NCI-H345 (cell line): ENCODE data around the gene CMSS1.

Source experiments
- DNase-seq: peaks from one replicate; lab custom pipeline; 2025; lab: John Stamatoyannopoulos, UW

CMSS1 gene

DNA sequence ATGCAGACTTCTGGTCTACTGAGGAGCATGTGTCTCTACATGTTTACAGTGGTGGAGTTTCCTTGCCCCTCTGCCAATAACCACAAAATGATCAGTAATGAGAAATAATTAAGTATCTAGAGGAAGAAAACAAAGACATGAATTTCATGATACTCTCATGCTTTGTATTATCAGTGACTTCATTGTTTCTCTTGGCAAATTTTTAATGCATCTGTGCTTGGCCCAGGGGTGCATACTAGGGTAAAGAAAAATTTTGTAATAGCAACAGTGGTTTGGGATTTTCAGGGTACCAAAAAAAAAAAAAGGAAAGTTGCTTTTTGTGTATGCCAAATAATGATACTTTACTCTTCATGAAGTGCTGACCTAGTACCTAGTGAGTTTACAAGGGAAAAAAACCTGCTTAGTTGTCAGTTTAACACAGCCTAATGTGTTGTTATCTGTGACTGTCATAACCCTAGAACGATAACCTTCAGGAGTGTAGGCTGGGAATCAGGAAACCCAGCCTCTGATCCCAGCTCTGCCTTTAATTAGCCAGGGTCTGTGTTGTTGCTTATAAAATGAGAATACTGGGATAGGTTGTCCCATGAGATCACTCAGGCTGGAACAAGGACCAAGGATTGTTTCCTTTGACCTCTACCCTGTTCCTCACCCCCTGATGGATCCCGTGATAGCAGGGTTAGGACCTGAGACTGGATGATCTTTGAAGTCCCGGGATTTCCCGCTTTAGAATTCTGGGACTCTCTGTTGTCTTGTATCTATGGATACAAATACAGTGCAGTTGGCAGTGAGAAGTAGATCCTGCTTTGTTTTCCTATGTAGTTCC lies 117.5 kb downstream of the CMSS1 start:
- no peak for DNase-seq

DNA sequence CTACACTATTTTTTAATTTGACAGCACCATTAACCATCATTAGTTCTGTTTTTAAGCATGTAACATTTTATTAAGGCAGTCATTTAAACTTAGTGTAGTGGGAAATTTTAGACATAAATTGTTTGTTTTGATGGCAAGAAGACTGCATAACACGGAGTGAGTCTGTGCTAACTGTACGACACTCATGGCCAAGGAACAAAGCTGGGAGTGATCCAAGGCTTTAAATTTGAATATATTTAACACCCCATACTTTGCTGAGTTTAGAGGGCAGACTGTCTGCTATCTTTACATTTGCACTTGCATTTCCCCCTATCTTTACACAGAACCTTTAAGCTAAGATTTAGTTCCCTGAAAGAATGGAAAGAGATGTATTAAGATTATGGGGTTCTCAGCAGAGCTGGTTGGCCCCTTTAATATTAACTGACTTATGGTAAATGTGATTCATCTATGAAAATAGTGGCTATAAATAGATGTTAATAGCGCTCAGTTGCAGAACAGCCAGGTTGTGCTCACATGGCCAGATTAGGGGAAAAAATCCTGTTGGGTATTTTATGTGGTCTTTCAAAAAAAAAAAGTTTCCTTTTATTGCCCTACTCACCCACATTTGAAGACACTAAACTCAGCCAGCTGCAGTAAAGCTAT lies 120.7 kb downstream of the CMSS1 start:
- DNase-seq, result no peak

DNA sequence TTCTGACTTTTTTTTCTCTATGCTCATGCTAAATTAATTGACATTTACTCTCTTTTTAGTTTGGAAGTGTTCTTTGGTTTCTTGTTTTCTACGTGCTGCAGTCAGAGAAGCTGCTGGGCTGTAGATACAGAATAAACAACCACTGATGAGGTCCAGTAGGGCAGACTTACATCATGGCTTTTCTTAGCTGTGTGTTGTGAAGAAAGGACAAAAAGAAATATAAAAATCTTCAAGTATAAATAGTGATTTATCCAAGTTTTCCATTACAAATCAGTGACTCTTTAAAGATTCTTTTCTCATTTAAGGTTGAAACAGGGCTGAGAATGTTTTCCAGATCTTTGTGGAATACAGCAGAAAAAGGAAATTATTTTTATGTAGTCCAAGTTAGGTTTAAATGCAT lies 122.2 kb downstream of the CMSS1 start:
- DNase-seq, result no peak

DNA sequence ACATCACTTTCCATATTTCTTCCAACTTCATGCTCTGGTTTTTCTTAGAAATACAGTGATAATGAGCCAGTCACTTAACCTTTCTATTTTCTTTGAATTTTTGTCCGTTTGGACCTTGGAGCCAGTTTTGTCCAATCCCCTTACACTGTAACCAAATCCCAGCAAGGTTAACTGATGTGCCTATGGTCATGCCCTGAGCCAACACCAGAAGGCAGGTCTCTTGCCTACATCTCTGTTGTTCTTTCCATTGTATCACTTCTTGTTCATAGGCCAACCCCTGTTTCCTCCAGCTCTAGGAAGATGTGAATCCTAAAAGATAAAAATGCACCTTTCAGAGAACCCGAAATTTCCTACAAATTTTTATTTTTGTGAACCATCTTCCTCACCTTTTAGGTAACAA lies 122.7 kb downstream of the CMSS1 start:
- DNase-seq, result no peak

DNA sequence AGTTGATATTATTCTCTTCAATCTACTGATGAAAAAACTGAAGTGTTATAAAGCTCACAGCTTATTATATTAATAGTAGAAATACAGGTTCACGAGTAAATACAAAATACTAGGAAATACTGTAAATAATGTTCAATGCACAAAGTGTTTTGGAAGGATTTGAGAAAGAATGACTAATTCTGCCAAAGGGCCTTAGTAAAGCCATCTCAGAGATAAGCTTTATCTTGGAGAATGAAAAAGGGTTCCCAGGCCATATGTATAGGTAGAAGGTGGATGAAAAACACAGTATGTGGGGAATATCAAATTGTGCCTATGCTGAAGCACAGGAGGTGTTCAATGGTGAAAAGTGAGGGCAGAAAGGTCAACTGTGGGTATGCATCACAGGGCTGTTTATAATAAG lies 123.5 kb downstream of the CMSS1 start:
- no peak for DNase-seq

DNA sequence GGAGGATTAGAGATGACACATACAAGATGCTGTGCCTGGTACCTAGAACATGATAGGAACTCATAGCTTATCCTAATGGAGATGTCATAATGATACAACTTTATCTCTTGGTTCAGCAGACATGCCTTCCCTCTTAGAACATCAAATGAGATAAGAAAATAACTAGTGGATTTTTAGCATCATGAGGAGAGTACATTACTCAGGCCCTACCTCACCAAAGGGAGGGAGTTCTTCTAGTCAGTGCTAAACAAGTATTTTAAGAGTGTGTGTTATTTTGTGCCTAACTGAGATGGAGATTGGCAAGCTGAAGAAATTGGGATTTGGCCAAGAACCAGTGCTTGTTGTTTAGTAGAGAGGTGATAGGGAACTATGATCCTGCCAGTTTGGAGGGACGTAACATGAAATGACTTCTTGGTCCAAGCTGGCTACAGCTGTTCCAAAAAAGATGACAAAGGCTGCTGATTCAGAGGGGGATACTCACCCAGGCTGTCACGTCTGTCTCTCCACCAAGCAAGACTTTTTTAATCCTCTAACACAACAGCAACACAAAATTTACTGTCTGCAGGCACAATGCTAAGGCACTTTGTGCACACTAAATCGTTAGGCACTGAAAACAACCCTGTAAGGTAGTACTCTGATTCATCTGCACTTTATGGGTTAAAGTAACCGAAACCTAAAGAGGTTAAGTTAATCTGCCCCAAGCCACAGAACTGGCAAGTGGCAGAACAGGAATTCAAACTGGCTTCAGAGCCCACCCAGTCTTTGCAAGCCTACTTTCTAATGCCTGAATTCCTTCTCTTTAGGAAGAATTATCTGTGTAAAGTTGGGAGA lies 126.5 kb downstream of the CMSS1 start:
- DNase-seq, result no peak

DNA sequence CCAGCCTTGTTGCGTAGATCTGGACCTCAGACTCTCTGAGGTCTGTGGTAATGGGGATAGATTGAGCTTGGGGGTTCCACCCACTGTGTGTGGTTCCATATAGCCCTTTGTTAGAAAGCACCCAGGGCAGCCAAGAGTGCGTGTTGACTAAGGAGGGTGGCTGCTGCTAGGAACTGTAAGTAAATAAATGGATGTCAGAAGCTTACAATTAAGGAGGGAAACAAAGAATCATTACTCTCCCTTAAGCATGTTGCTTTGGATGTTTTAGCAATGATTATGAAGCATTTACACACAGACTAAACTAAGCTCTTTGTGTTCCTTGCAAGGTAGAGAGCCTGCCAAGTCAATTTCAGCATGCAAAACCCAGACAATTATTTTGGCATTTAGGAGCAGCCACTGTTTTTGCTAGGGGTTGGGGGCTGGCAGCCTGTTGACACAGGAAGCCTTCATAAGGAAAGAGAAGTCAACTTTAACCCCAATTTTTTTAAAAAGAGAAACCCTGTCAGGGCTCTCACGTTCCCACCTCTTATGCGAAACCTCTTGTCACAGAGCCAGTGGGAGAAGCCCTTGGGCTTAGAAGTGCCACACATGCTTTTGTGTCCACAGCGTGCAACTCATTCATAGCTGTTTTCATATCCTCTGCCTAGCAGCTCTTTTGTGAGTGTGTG lies 127.8 kb downstream of the CMSS1 start:
- peak; percentile 36 for DNase-seq

DNA sequence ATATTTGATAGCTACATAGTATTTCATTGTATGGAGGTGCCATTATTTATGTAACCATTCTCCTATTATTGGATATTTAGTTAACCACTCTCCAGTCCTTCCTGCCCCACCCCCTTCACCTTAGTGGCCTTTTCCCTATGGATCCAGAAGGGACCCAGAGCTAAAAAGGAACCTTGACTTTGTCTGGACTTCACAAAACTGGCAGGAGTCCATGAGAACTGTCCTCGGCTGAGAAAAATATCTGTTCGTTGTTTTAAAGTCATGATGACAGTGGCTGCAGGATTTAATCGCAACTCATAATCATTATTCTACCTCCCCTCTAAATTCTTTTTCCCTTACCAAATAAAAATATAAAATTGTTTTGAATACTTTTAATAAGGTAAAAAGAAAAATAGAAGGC lies 129.7 kb downstream of the CMSS1 start:
- DNase-seq, result no peak

DNA sequence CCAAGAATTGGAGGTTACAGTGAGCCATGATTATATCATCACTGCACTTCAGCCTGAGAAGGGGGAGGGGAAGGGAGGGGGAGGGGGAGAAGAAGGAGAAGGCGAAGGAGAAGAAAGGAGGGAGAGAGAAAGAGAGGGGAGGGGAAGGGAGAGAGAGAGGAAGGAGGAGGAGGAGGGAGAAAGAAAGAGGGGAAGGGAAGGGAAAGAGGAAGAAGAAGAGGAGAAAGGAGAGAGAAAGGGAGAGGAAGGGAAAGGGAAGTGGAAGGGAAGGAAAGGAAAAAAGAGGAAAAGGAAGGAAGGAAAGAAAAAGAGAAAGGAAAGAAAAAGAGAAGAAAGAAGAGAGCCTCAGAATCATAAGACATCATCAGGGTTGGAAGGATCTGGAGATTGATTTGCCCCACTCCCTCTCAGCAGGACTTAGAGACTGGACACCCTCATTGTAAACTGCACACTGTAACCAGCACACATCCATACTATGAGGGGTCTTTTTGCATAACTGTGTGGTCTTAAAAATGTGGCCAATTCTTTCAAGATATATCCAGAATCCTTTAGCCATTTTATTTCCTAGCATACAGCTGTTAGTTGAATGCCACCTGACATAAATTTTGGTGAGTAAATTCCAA lies 130.9 kb downstream of the CMSS1 start:
- no peak for DNase-seq

DNA sequence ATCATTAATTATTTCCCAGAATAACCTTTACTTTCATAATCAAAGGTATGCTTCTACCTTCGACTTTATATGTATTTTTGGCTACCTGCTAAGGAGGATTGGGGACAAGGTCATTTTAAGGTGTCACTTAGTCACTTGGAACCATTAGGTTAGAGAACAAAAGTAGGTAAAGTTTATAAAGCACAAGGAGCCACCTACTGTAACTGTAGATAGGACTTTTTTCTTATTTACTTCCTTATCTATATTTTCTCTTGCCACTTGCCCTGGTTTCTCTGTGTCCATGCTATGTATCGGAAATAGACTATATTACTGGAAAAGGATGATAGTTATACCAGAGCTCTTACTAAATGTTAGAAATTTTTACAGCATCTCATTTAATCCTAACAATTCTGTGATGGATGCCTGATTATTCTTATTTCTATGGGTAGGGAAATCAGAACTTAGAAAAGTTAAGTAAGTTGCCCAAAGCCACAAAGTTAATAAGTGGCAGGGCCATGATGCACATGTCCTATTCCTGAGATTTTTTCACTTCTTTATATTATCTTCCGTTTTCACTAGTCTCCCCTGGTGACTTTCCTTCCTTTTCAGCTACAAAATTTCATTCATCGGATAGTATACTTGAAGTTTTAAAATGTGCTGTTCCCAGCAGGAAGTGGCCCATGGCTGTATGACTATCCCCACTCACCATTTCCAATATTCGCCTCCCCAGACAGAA lies 132.5 kb downstream of the CMSS1 start:
- DNase-seq, result no peak

DNA sequence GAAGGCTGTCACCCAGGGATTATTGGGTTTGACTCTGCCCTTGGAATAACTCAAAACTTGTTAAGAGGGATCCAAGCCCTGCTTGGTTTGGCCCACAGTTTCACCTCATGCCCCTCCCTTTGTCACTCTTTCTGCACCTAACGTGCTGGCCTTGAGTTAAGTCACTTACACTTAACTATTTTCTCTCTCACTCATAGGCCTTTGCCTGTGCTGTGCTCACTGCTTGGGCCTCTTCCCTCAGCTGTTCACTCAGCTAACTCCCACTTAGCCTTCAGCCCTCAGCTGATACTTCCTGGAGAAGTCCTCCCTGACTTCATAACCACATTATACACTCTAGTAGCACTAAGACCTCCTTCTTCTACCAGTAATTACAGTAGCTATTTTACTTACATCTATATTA lies 133.3 kb downstream of the CMSS1 start:
- no peak for DNase-seq

DNA sequence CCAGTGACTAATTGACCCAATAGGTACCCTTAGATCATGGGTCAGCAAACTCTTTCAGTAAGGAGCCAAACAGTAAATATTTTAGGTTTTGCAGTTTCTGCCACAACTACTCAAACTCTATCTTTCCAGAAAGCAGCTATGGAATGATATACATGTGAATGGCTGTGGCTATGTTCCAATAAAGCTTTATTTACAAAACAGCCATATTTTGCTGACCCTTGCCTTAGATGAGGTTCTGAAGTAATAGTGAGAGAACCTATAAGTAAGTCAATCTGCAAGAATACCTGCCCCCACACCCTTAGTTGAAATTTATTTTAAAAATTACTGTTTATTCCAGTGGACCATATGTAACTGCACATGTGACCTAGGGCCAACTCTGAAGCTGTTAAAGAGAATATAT lies 134.0 kb downstream of the CMSS1 start:
- DNase-seq, result no peak

DNA sequence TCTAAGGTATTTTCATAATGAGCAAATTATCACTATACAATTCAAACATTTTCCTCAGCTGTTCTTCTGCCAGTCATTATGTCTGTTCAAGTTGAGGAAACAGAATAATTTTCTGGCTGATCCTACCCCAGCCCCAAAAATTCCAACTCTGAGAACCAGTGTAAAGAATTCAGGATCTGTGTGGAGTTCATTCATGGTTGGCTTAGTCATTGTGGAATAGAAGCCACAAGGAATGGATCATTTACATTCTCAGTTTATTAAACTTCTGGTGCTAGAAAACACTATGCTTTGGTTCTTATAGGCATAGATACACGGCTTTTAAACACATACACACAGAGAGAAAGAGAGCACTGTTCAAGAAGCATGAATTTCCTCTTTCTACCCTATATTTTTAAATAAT lies 134.6 kb downstream of the CMSS1 start:
- DNase-seq, result no peak

DNA sequence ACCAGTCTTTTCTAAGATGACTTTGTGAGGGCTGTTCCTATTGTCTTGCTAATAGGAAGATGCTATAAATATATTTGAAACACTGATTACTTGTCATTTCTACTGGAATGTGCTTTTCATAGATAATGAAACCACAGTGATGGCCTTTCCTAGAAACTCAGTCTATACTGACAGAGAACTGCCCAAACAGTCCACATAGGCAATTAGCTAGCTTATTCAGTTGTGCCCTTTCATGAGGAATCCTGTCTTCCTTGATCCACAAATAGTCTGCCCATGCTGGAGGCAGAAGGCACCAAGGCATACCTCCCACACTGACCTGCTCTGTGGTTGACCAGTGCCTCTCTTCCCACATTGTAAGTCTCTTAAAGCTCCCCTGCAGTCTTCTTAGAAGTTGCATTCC lies 135.9 kb downstream of the CMSS1 start:
- no peak for DNase-seq

DNA sequence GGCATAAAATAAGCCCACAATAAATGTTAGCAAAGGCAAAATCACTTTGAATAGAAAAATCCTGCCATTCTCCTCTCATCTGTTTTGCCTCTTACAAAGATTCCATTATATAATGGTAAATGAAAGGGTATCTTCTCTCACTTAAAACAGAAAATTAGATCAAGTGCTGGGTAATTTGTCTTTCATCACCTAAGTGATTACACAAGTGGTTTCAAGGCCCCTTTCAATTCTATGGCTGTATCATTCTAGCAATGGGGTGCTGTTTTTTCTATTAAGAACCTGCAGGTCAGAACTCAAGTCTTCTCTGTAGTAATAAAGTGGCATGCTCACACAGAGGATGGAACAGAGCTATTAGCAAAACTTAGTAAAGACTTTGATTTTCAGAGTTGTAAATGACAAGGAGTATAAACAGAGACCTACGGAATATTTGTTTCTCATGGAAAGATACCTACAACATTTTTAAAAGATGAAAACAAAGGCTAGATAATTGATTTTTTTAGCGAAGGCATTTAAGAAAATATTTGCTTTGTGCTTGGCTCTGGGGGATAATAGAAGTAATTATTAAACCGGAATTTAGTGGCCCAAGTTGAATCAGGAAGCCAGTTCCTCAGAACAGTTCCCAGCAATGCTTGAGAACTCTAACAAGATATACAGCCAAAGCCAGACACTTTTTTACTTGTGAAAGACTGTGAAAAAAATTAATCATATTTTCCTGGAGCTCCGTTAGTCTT lies 137.4 kb downstream of the CMSS1 start:
- DNase-seq, result no peak

DNA sequence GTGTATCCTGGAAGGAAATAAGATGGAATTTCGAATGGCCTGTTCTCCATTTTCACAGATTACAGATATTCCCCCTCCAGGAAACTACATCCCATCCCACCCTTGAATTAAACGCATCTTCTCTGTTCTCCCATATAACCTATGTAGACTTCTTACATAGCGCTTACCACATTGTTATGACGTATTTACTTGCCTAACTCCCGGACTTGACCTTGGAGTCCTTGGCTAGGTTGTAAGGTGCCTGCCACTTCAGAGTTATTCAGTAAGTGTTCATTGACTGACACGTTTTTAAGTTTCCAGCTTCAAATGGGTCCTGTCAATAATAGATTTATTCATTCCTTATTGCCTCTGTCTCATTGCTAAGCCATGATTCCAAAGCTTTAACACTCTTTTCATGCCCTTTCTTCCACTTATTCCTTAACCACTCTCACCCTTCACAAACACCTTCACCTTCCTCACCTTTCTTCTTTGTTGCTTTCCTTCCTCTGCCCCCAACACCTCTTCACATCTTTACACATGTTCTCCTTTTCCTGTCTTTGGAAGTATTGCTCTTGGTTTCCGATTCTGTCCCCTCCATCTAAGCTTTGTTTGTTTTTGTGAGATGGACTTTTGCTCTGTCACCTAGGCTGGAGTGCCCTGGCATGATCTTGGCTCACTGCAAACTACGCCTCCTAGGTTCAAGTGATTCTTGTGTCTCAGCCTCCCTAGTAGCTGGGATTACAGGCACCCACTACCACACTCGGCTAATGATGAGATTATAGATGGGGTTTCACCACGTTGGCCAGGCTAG lies 138.3 kb downstream of the CMSS1 start:
- no peak for DNase-seq

DNA sequence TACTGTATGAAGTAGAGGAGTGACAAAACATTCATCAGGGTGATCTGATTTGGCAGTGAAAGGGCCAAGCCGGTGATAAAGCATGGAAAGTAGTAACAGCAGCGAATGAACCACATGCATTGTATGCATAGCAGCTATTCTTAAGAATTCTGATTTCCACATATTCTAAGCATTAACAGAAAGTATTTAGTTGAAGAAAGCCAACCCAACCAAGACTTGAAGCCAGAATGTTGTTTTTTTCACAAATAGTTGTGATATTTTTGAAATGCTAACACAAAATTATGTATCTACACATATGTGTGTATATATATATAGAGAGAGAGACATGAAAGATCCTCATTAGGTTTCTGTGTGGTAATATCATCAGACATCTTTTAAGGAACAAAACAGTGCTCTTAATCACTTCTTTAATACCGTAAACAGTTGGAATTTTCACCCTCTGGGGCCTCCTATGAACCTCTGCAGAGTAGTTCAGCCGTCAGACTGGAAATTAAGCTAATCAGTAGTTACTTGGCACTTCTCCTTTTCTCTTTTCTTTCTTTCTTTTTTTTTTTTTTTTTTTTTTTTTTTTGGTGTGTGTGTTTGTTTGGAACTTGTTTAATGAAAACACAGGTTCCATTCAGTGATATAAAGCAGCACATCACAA lies 139.6 kb downstream of the CMSS1 start:
- no peak for DNase-seq

DNA sequence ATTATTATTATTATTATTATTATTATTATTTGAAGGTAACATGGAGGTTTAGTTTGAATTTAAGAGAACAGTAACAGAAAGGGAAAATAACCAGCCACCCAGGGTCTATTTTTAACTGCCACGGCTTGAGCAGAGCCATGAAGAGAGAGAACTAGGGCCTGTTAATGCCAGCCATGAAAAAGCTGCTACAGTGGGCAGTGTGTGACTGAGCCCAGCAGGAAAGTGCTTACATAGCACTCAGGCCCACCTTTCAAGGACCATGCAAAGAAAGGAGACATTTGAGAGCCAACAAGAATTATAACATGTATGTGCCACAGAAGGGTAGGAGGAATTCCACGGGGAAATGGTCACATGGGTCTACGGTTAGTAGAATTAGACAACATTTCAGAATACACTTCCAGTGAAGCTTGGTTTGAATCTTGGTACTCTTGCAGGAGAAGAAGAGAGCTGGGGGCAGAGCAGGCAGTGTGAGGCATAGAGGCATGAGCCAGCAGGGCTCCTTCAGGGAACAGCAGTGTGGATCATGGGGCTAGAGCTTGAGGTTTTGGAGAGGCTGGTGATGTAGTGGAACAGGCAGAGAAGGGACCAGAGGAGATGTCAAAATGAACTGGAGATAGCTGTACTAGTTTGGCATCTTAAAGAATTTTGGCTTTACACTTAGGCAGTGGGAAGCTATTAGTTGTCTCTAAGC lies 140.7 kb downstream of the CMSS1 start:
- no peak for DNase-seq
